BJ (cell line): Measurements from ENCODE around the gene ABCC9. TPM values are rescaled to one million over a fixed set of nuclear protein-coding genes. Genes with fewer than 3 reads are reported as not detected.

Source experiments
- CTCF ChIA-PET: fragments of 350-600 bp; formaldehyde crosslinking; extraction: SDS; loops from one replicate; lab custom pipeline; 2021; ENCODE audit warnings: antibody characterized with exemption, inconsistent platforms; lab: Yijun Ruan, JAX
- POLR2A ChIA-PET: fragments of 300-600 bp; sonication (Branson Sonifier 250); formaldehyde crosslinking; extraction: SDS; loops from one replicate; lab custom pipeline; 2021; ENCODE audit warnings: antibody characterized with exemption; lab: Charles Lee
- DNase-seq: peaks from one replicate; pipeline ENCODE4 v3.0.0-alpha.2; 2011; ENCODE audit warnings: low read depth
- H3K27me3 ChIP-seq: 2 replicates; pipeline ENCODE4 v1.6.0; 2011; ENCODE audit warnings: low read length; ENCODE audit not compliant: control insufficient read depth, insufficient read depth
- H3K36me3 ChIP-seq: 2 replicates; pipeline ENCODE4 v1.5.1; 2011; ENCODE audit warnings: low read length; ENCODE audit not compliant: control insufficient read depth, insufficient read depth
- H3K4me3 ChIP-seq: 2 replicates; pipeline ENCODE4 v1.5.1; 2011; ENCODE audit warnings: low read depth, mild to moderate bottlenecking, control low read depth, low read length
- CTCF ChIP-seq: IDR thresholded peaks from 2 replicates; pipeline ENCODE4 v1.5.1; 2011; ENCODE audit warnings: low read depth, mild to moderate bottlenecking, control low read depth, inconsistent platforms, low read length, moderate library complexity; ENCODE audit not compliant: insufficient read depth
- polyA plus RNA-seq: library from polyadenylated mRNA; depleted of rRNA; stranded (reverse); fragments of >200 nt; gene quantifications from 2 replicates; pipeline ENCODE4 v1.2.3, GENCODE V29; 2011

Gene ABCC9
- polyA plus RNA-seq, 1 experiment, result 5.9 TPM

DNA sequence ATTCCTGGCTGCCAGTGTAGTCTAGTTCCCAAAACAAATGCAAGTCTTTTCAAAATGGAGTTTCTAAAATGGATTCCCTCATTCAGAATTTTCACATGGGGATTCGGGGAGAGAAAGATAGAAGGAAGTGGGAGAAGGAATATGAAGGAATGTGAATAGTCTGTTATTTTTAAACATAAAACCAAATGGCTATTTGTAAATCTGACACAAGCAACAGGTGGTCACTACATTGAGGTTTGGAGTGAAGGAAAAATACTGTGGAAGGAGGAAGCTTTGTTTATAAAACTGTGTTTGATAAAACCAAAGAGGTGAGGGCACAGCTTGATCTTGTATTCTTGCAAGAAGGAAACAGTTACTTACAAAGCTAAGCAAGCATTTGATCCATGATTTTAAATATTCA lies 101.5 kb downstream of the ABCC9 start:
- CTCF ChIA-PET, result no interaction called here
- POLR2A ChIA-PET, result no interaction called here
- Histone ChIP-seq H3K4me3 (no peak overlapping the region), H3K27me3 (no peaks in the 10 kb centered on the region), H3K36me3 (no peaks in the 10 kb centered on the region; the same call in 1 of the 2 replicates)
- no peak for DNase-seq
- no peak for TF ChIP-seq CTCF

- Histone ChIP-seq H3K4me3 (no peak overlapping the region), H3K27me3 (no peaks in the 10 kb centered on the region), H3K36me3 (no peaks in the 10 kb centered on the region; the same call in 1 of the 2 replicates)
- CTCF ChIA-PET, result no interaction called here
- no peak for TF ChIP-seq CTCF
- POLR2A ChIA-PET, result no interaction called here
- DNase-seq, result no peak
These were observed 103.4 kb downstream of the ABCC9 start for GRCh38 chr12:21837847-21838246.

DNA sequence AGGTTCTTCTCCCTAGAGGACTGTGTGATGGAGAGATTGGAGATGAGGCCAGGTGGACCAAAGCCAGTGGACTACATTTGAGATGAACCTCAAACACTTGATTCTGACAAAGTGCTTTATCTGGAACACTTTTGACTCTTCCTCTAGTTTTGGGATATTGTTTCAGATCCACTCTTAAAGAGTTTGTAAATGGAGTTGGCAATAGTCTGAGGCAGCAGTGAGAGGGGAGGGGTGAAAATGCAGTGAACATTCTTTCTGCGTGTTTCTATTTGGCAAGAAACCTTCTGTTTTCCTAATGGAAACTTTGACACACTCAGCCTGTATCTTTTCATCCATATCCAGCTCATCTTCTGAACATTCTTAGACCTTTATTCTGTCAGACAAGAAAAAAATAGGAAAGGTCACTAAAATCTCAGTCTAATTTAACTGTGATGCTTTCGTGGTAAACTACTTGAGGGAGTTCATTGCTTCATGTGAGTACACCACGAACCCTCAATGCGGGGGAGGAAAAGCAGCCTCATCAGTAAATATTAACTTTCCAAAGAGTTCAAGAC lies 109.4 kb downstream of the ABCC9 start:
- Histone ChIP-seq H3K36me3 (no peaks in the 10 kb centered on the region), H3K4me3 (no peak overlapping the region), H3K27me3 (no peaks in the 10 kb centered on the region)
- peak; percentile 48 for DNase-seq
- POLR2A ChIA-PET, result interaction anchor here (0.8 kb wide), 1 partner anchor 189 kb away, joined by 3 read pairs; no protein-coding TSS in a partner anchor
- TF ChIP-seq CTCF, result no peak
- CTCF ChIA-PET, result no interaction called here

GRCh38 chr12:21828779-21829178 lies 112.4 kb downstream of the ABCC9 start:
- Histone ChIP-seq H3K4me3 (no peak overlapping the region), H3K27me3 (no peaks in the 10 kb centered on the region), H3K36me3 (no peaks in the 10 kb centered on the region)
- TF ChIP-seq CTCF, result no peak
- peak; percentile 62 for DNase-seq
- ChIA-PET POLR2A (no interaction called here), CTCF (interaction anchor here (1.2 to 1.4 kb wide), 3 partner anchors 11 to 162 kb away, joined by 3 to 4 read pairs (median 4); no protein-coding TSS in a partner anchor)

DNA sequence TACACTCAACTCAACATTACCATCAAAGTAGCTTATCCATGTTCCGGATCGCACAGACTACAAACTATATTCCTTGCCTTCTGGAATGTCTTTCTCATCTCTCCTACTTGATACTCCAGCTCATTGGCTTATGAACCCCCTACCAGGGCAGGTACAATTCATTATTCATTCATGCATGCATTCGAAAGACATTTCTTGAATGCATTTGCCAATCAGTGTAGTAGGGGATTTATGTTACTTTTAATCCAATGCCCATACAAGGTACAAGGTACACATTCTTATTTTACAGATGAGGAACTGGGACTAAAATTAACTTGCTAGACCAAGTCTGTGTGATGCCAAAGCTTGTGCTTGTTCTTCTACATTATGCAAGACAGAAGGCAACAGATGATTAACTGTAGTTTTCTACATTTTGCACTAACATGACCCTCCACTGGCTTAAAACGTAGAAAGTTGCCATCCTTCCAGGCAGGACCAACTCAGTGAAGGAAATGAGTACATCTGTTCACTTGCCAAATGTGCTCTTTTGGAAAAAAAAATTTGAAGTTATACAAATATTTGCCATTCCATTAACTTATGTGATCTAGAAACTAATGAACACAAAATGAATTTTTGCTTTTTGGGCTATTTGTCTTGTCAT lies 113.0 kb downstream of the ABCC9 start:
- ChIA-PET CTCF (interaction anchor here (1.2 to 1.4 kb wide), 3 partner anchors 10 to 72 kb away, joined by 3 to 4 read pairs (median 4); no protein-coding TSS in a partner anchor), POLR2A (no interaction called here)
- Histone ChIP-seq H3K27me3 (no peaks in the 10 kb centered on the region), H3K36me3 (no peaks in the 10 kb centered on the region), H3K4me3 (no peak overlapping the region)
- DNase-seq, result no peak
- no peak for TF ChIP-seq CTCF
